ENCODE results near the gene C3orf22. TPM values are rescaled to one million over a fixed set of nuclear protein-coding genes. Genes with fewer than 3 reads are reported as not detected.

The C3orf22 gene
- total and polyA plus RNA-seq, 9 donors: 0.04 to 0.40 (median 0.21) TPM; not detected in 5

- TF ChIP-seq POLR2A (IDR thresholded peaks at IDR 0.05): no peak
- TF ChIP-seq, protein P1, sequence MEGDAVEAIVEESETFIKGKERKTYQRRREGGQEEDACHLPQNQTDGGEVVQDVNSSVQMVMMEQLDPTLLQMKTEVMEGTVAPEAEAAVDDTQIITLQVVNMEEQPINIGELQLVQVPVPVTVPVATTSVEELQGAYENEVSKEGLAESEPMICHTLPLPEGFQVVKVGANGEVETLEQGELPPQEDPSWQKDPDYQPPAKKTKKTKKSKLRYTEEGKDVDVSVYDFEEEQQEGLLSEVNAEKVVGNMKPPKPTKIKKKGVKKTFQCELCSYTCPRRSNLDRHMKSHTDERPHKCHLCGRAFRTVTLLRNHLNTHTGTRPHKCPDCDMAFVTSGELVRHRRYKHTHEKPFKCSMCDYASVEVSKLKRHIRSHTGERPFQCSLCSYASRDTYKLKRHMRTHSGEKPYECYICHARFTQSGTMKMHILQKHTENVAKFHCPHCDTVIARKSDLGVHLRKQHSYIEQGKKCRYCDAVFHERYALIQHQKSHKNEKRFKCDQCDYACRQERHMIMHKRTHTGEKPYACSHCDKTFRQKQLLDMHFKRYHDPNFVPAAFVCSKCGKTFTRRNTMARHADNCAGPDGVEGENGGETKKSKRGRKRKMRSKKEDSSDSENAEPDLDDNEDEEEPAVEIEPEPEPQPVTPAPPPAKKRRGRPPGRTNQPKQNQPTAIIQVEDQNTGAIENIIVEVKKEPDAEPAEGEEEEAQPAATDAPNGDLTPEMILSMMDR (IDR thresholded peaks at IDR 0.05): no peak
- TF ChIP-seq EP300 (IDR thresholded peaks at IDR 0.05): no peak
- Histone ChIP-seq H3K4me1 (ENCODE audit: insufficient read depth) (no peaks in the 10 kb centered on the region), H3K9me3 (no peaks in the 10 kb centered on the region), H3K4me3 (no peak overlapping the region), H3K27me3 (no peaks in the 10 kb centered on the region), H3K27ac (no peak overlapping the region), H3K36me3 (no peaks in the 10 kb centered on the region)
- intact Hi-C loops (cut with DNase I): no loop called here
- DNase-seq: no peak
- WGBS, 3 donors: 83 to 89% (median 89%) methylated on average over 18 of the region's 18 CpGs
These were observed 28.3 kb downstream of the C3orf22 start for GRCh38 chr3:126530171-126531050.

GRCh38 chr3:126529585-126530170 is 29.1 kb downstream of the C3orf22 start:
- DNase-seq: no peak
- Histone ChIP-seq H3K4me3 (no peak overlapping the region), H3K27me3 (no peaks in the 10 kb centered on the region), H3K36me3 (no peaks in the 10 kb centered on the region), H3K27ac (no peak overlapping the region), H3K9me3 (no peaks in the 10 kb centered on the region), H3K4me1 (ENCODE audit: insufficient read depth) (no peaks in the 10 kb centered on the region)
- TF ChIP-seq POLR2A (IDR thresholded peaks at IDR 0.05) (no peak), EP300 (IDR thresholded peaks at IDR 0.05) (no peak)
- TF ChIP-seq, protein P1 (IDR thresholded peaks at IDR 0.05): no peak
- intact Hi-C loops (cut with DNase I): loop anchor here in 3 of 4 donors (10.0 kb wide), 3 partner anchors 135 to 1015 kb away; no protein-coding TSS in a partner anchor
- WGBS, 3 donors: 74 to 81% (median 74%) methylated on average over 7 of the region's 7 CpGs

DNA sequence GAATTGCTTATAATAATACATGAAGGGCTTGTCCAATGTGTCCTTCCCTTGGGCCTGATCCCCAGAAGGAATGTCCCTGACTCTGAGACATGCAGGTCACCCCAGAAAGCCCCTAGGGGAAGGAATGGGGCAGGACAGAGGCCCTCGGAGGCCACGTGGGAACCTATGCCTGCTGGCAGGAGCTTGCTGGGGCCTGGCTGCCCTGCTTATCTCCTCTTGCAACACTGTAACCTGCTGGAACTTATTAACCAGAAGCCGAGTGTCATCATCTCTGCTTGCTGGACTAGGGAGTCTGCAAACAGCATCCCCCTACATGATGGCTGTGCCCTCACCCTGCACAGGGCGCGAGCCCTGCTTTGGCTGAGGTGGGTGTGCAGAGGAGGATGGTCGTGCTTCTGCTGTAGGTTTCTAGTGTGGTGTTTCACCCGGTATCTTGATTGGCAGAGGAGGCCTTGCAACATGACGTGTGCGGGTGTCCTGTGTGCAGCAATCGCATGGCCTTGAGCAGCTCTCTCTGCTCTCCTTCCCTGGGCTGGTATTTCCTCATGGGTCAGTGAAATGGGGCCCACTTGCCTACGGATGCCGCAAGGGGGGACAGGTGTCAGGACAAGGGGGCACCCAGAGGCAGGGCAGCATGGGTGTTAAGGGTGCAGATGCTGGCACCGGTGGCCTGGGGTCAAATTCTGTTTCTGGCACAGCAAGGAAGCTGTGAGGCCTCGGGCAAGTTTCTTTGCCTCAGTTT is 29.8 kb downstream of the C3orf22 start:
- no peak overlapping the region for H3K27ac ChIP-seq

DNA sequence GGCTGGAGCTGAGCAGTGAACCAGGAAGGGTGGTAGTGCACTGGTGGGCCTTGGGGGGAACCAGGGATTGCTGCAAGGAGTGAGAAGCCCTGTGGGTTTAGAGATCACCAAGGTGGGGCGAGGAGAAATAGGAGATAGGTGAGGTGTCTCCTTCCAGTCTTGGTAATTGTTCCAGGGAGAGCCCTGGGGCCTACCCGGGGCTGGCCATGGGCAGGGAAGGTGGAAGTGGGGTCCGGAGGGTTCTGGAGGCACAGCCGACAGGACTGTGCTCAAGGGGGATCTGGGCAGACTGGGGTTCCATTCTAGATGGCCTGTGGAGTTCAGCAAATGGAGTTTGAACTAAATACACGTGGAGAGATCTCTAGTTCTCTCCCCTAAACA is 30.3 kb downstream of the C3orf22 start:
- H3K27me3 ChIP-seq: no peaks in the 10 kb centered on the region
- no peaks in the 10 kb centered on the region for H3K36me3 ChIP-seq
- DNase-seq: no peak
- H3K27ac ChIP-seq: no peak overlapping the region
- intact Hi-C loops (cut with DNase I): loop anchor here in 3 of 4 donors (10.0 kb wide), 3 partner anchors 136 to 1016 kb away; no protein-coding TSS in a partner anchor
- WGBS, 3 donors: 74 to 81% (median 76%) methylated on average over 5 of the region's 5 CpGs
- no peak overlapping the region for H3K4me3 ChIP-seq
- H3K9me3 ChIP-seq: no peaks in the 10 kb centered on the region
- no peak for TF ChIP-seq EP300 (IDR thresholded peaks at IDR 0.05)
- no peak for TF ChIP-seq POLR2A (IDR thresholded peaks at IDR 0.05)
- TF ChIP-seq, protein P1 (IDR thresholded peaks at IDR 0.05): no peak
- H3K4me1 ChIP-seq (ENCODE audit: insufficient read depth): no peaks in the 10 kb centered on the region

More for the DNA sequence above, 29.8 kb downstream of the C3orf22 start:
- intact Hi-C loops (cut with DNase I): loop anchor here in 3 of 4 donors (10.0 kb wide), 3 partner anchors 136 to 1016 kb away; no protein-coding TSS in a partner anchor
- no peaks in the 10 kb centered on the region for H3K9me3 ChIP-seq
- TF ChIP-seq, protein P1 (IDR thresholded peaks at IDR 0.05): no peak
- TF ChIP-seq EP300 (IDR thresholded peaks at IDR 0.05) (no peak), POLR2A (IDR thresholded peaks at IDR 0.05) (no peak)
- no peaks in the 10 kb centered on the region for H3K27me3 ChIP-seq
- DNase-seq: no peak
- 66 to 69% (median 67%) methylated on average over 14 of the region's 14 CpGs for WGBS, 3 donors
- H3K4me3 ChIP-seq: no peak overlapping the region
- no peaks in the 10 kb centered on the region for H3K4me1 ChIP-seq (ENCODE audit: insufficient read depth)
- H3K36me3 ChIP-seq: no peaks in the 10 kb centered on the region

All from ovary (tissue), 9 donors.